ENCODE results near the gene SH3BP2. TPM values are rescaled to one million over a fixed set of nuclear protein-coding genes. Genes with fewer than 3 reads are reported as not detected.

Gene SH3BP2
- total RNA-seq, 1 donor from 2014 or later, result 79.0 TPM

DNA sequence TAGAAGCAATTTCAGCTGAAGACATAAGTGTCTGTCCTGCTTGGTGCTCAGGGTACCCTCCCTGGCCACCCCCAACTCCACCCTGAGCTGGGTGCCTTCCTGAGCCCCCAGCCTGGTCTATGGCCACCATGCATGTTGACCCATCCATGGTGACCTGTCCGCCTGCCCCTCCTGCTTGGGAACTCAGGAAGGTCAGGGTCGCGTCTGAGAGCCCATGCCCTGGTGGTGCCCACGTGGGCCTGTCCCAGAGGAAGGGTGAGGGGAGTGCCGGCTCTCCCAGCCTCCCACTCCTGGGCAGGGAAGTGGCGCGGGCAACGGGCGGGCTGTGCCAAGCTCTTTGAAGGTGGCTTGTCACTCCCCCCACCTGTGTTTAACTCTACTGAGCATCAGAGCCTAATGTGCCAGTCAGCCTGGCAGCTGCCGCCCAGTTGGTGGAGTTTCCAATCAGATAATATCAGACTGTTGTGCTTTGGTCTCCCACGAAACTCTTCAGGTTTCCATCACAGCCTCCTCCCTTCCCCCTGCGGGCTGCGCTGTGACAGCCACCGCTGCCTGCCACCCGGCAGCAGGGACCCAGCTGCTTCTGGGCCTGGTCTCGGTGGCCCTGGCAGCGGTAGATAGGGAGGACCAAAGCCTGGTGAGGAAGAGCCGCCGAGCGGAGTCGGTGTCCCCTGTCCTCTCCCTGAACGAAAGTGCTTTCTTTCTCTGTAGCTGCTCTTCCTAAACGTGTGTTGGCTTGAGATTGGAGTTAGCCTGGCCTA, 4.8 kb downstream of the SH3BP2 start:
- DNase-seq (ENCODE audit: low spot score in 2 of 2, unreplicated experiment in 2 of 2), result no peak
- no peak overlapping the region for H3K4me3 Mint-ChIP-seq
- peak overlapping the region; percentile 70 for H3K27ac Mint-ChIP-seq
- H3K4me1 Mint-ChIP-seq, result peaks cover 40% of the 10 kb centered on the region
- no peaks in the 10 kb centered on the region for H3K9me3 Mint-ChIP-seq
- H3K27me3 Mint-ChIP-seq (ENCODE audit: low read depth), result peaks cover 6% of the 10 kb centered on the region
- no peaks in the 10 kb centered on the region for H3K36me3 Mint-ChIP-seq
- TF ChIP-seq, protein P1, sequence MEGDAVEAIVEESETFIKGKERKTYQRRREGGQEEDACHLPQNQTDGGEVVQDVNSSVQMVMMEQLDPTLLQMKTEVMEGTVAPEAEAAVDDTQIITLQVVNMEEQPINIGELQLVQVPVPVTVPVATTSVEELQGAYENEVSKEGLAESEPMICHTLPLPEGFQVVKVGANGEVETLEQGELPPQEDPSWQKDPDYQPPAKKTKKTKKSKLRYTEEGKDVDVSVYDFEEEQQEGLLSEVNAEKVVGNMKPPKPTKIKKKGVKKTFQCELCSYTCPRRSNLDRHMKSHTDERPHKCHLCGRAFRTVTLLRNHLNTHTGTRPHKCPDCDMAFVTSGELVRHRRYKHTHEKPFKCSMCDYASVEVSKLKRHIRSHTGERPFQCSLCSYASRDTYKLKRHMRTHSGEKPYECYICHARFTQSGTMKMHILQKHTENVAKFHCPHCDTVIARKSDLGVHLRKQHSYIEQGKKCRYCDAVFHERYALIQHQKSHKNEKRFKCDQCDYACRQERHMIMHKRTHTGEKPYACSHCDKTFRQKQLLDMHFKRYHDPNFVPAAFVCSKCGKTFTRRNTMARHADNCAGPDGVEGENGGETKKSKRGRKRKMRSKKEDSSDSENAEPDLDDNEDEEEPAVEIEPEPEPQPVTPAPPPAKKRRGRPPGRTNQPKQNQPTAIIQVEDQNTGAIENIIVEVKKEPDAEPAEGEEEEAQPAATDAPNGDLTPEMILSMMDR (IDR thresholded peaks at IDR 0.05; ENCODE audit: unreplicated experiment), result no peak

GRCh38 chr4:2798399-2799223, 5.7 kb downstream of the SH3BP2 start:
- peak overlapping the region; percentile 70 for H3K27ac Mint-ChIP-seq
- TF ChIP-seq, protein P1 (IDR thresholded peaks at IDR 0.05; ENCODE audit: unreplicated experiment), result no peak
- H3K9me3 Mint-ChIP-seq, result no peaks in the 10 kb centered on the region
- no peaks in the 10 kb centered on the region for H3K36me3 Mint-ChIP-seq
- peaks cover 40% of the 10 kb centered on the region for H3K4me1 Mint-ChIP-seq
- peaks cover 6% of the 10 kb centered on the region for H3K27me3 Mint-ChIP-seq (ENCODE audit: low read depth)
- peak overlapping the region; percentile 34 for H3K4me3 Mint-ChIP-seq
- no peak for DNase-seq (ENCODE audit: low spot score in 2 of 2, unreplicated experiment in 2 of 2)

DNA sequence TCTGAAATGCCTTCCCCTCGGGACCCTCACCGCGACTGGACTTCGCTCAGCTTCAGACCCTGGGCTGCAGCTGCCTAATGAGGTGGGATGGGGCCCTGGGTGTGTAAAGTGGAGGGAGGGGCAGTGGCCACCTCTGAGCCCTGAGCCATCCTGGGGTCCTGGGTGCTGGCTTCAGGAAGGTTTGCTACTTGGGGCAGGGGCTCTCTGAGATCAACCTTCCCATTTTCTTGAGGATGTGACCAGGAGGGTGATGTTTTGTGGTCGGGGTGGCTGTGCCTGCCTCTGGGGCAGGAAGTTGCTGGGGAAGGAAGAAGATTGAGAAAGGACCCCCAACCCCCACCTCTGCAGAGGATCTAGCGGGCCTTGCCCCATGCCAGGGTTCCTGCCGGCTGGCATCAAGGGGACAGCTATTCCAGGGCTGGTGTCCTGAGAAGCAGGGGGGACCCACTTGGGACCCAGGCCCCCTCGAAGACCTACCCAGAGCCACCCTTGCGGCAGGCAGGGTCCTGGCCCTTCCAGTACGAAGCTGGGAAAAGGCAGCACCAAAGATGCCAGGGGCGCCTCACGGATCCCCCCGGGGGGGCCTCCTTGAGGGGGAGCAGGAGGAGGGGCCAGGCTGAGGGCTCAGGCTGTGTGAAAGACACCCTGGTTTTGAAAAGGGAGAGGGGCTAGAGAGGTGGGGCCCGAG, 6.5 kb downstream of the SH3BP2 start:
- H3K36me3 Mint-ChIP-seq, result no peaks in the 10 kb centered on the region
- no peak for DNase-seq (ENCODE audit: low spot score in 2 of 2, unreplicated experiment in 2 of 2)
- TF ChIP-seq, protein P1 (IDR thresholded peaks at IDR 0.05; ENCODE audit: unreplicated experiment), result no peak
- no peak overlapping the region for H3K4me3 Mint-ChIP-seq
- peak overlapping the region; percentile 78 for H3K27ac Mint-ChIP-seq
- no peaks in the 10 kb centered on the region for H3K27me3 Mint-ChIP-seq (ENCODE audit: low read depth)
- peaks cover 36% of the 10 kb centered on the region for H3K4me1 Mint-ChIP-seq
- H3K9me3 Mint-ChIP-seq, result no peaks in the 10 kb centered on the region

GRCh38 chr4:2799971-2800690, 7.2 kb downstream of the SH3BP2 start:
- TF ChIP-seq, protein P1 (IDR thresholded peaks at IDR 0.05; ENCODE audit: unreplicated experiment), result no peak
- Mint-ChIP-seq H3K27me3 (ENCODE audit: low read depth) (no peaks in the 10 kb centered on the region), H3K9me3 (no peaks in the 10 kb centered on the region), H3K27ac (no peak overlapping the region), H3K36me3 (no peaks in the 10 kb centered on the region), H3K4me3 (no peak overlapping the region), H3K4me1 (peaks cover 28% of the 10 kb centered on the region)
- peak in 1 of 2 experiments; percentile 17 for DNase-seq (ENCODE audit: low spot score in 2 of 2, unreplicated experiment in 2 of 2)

Data from mesothelial cell of epicardium (in vitro differentiated cells).